GM19395 (cell line): Measurements from ENCODE around the gene ROR2.

Source experiments
- ATAC-seq: cut with Tn5 transposase; IDR thresholded peaks from one replicate; pipeline ENCODE4 v1.9.1; 2021; ENCODE audit warnings: mild to moderate bottlenecking, moderate library complexity; ENCODE audit not compliant: unreplicated experiment

ROR2 gene

DNA sequence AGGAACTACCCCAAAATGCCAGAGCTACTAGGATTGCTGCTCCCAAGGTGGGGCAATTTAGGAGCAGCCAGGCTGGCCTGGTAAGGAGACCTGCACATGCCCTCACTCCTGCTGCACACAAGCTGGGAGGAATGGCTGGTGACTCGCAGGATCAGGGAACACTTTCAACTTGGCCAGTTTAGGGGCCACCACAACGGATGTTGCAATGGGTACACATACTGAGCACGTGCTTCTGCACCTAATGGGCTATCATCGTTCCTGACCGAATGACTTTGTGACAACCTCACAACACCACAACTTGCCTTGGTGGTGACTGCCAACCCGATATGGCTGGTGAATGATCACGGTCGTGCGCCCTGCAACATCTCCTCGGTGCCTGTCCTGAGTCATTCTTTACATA, 172.0 kb downstream of the ROR2 start:
- ATAC-seq = no peak

DNA sequence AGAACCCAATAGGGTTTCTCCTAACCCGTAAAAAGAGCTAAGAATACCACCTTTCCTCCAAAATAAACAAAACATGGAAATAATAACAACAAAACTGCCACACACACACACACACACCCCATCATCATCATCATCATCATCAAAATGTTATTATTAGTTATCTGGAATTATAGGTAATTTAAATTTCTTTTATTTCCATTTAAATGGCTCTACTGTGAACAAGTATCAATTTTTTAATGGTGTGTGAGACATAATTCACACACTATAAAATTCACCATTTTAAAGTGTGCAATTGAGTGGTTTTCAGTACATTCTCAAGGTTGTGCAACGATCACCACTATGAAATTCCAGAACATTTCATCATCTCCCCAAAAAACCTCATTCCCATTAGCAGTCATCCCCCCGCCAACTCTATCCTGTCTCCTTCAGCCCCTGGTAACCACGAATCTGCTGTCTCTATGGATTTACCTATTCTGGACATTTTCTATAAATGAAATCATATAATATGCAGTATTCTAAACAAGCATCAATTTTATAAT, 172.7 kb downstream of the ROR2 start:
- no peak for ATAC-seq

DNA sequence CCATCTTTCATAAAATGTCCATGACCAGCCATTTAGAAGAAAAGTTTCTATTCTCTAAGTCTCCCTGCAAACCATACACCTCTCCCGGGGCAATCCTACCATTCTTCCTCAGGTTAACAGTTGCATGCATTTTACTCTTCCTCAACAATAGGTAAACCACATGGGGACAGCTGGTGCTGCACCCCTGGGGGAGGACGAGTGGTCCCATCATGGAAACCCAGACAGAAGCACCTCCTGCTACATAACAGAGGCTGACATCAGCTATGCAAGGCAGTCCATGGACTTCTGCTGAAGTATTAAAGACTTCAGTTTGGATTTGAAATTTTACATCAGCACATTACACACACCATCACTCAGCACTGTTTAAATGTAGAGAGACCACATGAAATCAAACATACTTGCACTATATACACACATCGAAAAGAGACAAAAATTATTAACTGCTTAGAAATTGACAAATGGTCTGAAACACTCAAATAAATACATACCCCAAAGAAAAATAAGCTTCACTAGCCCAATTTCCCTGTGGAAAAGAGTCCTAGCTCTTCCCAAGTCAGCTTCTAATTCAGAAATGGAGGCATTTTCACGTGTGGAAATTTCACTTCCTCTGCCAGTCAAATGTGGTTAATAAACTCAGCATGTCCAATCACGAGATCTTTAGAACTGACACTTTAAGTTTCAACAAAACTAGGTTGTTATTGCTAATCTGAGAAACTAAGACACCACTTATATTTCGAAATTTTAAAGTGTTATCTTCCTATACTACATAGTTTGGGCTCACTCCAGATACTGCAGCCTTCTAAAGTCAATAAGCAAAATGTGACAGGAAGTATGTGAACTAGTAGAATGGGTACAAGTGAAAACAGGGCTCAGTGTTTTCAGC, 173.4 kb downstream of the ROR2 start:
- no peak for ATAC-seq

DNA sequence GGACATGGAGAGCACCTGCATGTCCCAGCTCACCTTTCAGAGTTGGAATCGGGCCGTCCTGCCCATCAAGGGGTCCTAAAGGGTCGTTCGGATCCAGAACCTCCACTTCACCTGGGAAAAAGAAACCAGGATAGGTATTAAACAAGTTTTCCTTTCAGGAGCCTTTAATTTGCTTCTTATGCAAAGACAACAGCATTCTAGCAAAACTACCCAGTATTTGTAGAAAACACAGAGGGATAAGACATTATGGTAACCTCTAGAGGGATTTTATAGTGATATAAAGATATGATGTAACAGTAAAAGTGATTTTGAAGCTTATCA, 174.4 kb downstream of the ROR2 start:
- ATAC-seq = no peak

DNA sequence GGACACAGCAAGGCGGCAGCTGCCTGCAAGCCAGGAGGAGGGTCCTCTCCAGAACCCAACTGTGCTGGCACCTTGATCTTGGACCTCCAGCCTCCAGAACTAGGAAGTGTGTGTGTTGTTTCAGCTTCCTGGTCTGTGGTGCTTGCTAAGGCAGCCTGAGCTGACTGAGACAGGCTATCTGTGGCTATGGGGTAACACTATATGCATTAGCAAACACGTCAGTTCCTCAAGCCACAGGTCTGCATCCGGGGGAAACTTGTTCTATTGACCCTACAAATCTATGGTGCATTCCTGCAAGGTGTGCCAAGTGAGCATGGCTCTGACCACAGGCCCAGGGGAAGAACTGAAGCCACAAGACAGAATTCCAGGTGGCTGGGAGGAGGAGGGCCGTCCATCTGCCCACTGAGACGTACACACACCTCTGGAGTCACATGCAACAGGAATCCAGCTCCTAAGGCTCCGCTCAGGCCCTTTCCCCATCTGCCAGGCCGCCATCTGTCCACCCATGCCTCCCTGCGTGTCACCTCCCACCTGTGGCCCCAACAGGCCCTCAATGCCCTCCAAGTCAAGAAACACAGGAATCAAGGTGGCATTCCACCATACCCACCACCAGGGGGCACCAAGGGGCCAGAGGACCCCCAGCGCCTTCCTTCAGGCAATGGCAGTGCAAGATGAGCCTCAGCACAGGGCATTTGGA, 174.9 kb downstream of the ROR2 start:
- ATAC-seq = peak; percentile 62

DNA sequence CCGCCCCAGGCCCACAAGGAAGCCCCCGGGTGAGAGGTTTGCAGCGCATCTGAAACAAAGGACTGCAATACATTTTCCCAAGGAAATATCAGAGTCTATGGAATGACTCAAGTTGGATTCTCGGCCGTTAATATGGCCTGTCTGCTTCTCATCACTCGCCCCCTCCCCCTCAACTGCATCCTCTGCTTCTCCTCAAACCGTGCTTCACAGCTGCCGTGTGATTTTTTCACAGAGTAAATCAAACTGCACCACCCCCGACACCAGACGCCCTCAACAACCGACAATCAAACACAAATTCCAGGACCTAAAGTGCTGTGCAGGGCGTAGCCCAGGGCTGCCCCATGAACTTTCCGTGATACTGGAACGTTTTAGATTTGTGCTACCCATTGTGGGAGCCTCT, 176.9 kb downstream of the ROR2 start:
- no peak for ATAC-seq

DNA sequence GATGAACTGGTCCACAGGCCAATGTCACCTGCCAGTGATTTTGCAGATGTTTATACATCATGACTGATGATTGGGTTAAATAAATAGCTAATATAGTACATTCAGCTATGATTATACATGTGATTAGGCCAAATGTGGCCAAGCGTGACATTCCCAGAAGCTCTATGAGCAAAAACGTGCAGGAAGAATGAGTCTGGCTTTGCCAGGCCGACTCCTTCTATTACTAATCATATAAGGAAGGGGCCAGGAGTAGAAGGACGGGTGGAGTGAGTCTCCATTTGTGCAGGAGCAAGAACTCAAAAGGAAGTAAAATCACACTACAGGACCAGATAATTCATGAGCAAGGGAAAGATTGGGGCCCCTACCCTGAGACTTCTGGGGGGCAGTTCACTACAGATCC, 178.2 kb downstream of the ROR2 start:
- ATAC-seq = no peak

DNA sequence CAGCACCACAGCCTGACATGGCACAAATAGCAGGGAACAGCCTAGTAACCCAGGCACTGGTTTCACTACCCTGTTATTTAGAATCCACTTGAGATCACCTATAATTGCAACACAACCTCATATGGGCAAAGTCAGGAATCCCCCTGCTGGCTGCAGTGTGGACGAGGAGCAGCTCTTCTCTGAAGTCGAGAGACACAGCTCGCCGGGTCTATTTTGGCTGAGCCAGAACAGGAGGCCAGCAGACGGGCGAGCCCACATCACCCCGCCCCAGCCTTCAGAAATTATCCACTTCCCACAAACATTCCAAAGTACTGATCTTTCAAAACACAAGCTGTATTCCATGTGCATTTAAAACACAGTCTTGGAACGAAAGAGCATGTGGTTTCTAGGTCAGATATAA, 179.0 kb downstream of the ROR2 start:
- ATAC-seq = no peak

DNA sequence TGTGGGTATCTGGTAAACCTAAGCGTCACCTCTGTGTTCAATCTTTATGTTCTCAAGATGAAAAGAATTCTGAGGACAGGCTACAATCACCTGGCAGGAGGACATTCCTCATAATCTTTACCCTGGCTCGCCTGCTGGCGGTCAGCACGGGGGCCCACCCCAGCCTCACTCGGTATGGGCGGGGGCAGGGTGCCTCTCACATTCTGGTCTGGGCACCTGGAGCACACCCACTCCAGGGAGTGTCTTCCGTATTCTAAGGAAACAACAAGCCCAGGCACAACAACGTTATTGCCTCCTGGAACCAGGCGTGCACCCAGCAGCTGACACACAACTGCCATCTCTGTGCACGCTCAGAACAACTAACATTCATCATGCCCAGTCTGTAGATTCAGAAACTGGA, 179.8 kb downstream of the ROR2 start:
- no peak for ATAC-seq

DNA sequence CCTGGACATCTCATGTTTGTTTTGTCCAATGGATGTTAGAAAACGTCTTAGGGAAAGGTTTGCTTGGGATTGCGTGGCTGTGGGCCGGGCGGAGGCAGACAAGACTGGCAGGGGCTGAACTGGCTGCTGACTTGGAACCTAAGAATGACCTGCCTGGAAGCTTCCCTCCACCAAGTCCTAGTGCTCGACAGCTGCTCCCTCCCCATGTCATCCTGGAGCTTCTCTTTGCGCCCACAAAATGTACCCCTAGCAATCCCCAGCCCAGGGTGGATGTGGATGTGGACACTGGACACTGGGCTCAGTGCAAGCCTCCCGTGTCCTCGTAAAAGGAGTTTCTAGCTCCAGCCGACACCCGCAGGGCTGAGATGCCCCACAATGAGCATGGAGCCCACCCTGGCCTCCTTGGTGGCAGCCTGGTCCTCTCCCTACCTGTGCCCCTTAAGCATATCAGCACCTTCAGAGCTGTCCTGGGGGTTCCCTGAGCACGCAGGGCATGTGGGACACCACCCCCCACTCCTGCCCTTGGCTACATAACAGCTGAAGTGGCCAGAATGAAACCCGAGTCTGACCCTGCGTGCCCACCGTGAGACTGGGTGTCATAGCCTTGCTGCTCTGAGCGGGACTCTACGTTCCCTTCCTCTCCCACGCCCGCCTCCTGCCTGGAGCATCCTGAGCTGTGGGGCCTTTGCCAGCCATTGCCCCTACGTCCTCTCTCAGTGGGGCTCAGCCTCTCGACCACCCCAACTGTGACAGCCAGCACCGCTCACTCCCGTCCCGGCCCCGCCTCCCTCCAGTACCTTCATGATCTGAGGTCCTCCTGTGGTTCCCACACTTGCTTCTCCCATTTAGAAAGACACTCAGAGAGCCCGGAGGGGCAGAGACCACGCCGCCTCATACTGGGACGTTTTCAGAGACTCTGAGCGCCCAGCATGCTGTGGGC, 180.8 kb downstream of the ROR2 start:
- no peak for ATAC-seq

DNA sequence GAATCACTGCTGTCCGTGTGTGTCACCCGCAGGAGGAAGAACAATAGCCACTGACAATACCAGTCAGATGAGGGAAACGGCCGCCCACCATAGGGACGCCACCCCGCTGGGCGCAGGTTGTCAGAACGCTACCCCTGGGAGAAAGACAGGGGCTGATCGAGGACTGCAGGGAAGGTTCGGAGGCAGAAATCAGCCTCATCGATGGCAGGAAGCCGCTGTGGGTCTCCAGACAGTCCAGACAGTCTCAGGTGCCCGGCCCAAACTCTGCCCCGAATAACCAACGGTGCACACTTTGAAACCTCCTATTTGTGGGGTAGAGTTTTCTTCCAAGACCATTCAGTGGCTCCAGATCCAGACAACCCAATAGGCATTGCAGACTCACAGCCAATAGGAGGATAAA, 181.5 kb downstream of the ROR2 start:
- no peak for ATAC-seq

DNA sequence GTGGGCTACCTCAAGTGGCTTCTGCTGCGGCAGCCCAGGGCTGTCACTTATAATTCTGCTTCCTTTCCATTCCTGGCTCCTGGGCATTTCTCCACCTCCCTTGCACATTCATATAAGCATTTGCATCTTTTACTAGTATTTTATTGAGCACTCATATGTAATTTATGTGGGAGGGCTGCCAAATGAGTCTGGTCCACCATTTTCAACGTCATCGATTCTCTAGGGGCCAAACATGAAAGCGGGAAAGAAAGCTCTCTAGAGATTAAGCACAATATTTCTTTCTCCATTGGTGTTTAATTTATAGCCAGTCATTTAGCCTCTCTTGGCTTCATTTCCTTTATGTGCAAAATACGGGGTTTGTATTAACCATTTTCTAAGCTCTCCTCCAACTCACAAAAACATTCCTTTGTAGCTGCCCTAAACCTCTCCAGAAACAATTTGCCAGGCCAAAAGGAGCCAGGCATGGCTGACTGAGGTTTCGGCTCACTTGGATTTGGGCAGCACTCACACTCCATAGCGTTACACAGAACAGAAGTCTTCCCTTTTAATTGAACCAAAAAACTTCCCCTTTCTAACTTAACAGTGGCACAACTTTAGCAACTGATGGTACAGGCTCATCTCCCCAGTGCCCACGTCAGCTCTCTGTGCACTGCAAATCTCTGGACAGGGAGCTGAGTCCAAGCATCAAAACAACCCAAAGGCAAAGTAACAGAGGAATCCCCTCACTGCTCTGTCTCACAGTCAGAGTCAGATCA, 183.5 kb downstream of the ROR2 start:
- ATAC-seq = no peak

DNA sequence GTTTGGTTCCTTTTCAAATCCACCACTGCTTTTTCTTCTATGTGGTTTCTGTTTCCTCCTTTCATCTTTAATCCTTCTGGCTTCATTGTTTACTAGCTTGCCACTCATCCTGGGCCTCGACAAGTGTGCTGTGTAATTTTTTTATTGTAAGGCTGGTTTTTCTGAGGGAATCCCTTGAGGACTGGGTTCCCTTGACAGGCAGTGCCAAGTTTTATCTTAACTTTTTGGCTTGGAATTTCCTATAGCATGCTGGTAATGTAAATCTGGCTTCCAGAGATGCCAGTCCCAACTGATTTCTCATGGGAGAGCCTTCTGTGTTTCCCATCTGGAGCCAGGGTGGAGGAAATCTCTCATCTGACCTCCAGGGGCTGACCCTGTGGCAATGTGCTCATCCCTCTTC, 184.7 kb downstream of the ROR2 start:
- ATAC-seq = no peak

DNA sequence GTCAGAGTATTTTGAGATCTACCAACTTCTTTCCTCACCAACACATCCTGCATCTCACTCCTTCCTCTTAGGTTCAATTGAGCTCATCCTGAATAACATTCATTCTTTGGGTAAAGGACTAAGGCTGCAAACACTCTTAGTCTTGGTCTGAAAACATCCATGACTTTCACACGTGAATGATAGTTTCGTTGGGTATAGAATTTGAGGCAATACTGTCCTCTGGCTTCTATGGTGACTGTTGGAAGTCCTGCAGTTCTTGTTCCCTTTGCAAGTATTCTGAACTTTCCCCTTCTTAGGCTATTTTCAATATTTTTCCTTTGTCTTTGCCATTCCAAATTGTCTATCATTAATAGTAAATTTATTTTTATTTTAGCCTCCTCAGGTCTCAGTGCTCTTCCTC, 185.4 kb downstream of the ROR2 start:
- ATAC-seq = no peak

DNA sequence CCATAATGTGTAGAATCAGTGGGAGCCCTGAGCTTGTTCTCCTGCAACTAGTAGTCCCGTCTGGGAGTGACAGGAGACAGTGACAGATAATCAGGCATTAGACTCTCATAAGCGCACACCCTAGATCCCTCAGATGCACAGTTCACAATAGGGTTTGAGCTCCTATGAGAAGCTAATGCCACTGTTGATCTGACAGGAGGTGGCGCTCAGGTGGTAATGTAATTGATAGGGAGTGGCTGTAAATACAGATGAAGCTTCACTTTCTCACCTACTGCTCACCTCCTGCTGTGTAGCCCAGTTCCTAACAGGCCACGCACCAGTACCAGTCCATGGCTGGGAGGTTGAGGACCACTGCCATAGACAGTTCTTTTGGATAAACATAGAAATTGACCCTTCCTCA, 188.7 kb downstream of the ROR2 start:
- no peak for ATAC-seq

DNA sequence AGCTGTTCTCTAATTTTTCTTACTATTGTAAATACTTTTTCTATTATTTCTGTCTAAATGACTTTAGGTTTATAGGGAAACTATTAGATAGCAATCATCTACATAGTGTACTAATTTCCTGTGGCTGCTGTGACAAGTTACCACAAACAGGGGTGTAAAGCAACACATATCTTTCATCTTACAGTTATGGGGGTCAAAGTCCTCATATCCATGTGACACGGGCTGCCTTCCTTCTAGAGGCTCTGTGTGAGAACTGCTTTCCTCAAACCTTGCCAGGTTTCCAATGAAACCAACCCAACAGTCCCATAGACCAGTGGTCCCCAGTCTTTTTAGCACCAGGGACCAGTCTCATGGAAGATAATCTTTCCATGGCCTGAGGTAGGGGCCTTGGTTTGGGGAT, 189.1 kb downstream of the ROR2 start:
- no peak for ATAC-seq

DNA sequence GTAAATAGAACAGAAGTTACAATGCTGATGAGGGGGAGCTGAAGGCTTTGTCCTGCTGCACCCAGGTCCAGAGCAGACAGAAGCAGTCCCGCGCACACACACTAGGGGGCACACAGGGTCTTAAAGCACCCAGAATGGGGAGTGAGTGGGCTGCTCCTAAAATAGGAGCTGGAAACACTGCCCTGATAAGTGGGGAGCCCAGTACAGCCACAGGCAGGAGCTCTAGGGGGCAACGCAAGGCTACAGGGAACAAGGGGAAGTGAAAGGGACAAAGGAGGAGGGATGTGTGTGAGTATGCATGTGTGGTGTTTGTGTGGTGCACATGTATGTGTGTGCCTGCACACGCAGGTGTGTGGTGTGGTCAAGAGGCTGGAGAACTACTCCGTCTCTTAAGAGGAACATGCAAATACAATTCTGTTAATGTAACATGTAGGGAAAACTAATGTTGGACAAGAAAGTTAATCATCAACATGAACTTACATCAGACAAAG, 191.5 kb downstream of the ROR2 start:
- ATAC-seq = peak; percentile 84

DNA sequence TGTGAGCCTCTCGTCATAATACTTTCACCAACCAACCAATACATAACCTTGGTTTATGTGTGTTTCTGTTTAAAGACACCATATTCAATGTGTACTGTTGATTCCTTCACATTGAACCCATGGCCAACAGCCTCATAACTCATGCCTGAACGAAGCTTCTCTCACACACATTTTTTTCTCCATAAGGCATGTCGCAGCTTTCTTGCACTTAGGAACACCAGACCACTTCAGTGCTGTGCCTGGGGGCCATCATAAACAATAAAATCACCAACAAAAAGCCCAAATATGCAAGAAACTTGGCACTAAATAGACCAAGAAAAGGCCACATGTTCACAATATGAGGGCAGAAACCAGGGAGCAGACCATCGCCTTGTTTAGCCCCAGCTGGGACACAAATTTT, 192.2 kb downstream of the ROR2 start:
- ATAC-seq = no peak

DNA sequence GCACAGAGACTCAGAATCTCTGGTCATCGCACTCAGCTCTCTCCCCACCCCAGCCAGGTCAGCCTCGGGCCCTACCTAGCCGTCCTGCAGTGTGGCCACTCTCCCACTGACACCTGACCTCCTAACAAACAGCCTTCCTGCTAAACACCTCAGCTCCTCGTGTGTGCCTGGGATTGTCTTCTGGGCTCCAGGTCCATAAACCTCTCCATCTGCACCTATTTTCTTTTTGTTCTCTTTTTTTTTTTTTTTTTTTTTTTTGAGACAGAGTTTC, 193.6 kb downstream of the ROR2 start:
- ATAC-seq = no peak

DNA sequence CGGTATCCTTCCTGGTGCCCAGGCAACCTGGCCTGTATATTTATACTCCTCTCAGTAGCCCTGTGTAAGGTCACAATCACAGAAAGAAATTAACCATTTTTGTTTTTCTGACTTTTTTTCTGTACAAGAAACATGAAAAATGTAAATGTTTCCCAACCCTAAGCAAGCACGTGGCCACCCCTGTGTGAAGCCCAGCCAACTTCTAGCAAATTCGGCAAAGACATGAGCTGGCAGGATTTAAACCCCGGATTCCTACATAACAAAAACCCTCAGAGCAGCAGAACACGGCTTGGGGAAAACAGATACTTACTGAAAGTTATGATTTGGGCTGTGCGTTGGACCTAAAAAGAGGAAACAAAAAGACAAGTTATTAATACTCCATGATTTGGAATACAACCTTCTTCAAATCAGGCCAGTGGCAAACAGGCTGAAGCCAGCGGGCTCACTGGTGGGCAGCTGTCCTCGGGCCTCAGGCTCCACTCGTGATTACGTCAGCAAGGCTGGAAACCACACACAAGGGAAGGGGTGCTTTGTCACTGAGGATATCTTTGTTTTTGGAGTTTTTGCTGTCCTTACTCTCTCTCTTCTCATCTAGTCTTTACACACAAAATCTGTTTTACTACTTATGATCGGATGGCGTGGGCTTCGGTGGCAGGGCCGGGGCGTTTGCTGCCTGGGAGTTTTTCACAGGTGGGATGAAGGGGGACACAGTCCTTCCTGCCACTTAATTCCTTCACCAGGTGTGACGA, 194.1 kb downstream of the ROR2 start:
- no peak for ATAC-seq
